ENCODE results near the gene MAP2K7.
A peak's percentile ranks its signal among the peaks of the same experiment; 100 is the strongest.
"Not testable (repeated sequence)": the region's sequence is repeated elsewhere in the genome, so short reads cannot be mapped to it uniquely, and the experiment has no call there.

MAP2K7 gene

GRCh38 chr19:7885818-7886217 is 17.9 kb upstream of the MAP2K7 start:
- TF ChIP-seq, protein P1, sequence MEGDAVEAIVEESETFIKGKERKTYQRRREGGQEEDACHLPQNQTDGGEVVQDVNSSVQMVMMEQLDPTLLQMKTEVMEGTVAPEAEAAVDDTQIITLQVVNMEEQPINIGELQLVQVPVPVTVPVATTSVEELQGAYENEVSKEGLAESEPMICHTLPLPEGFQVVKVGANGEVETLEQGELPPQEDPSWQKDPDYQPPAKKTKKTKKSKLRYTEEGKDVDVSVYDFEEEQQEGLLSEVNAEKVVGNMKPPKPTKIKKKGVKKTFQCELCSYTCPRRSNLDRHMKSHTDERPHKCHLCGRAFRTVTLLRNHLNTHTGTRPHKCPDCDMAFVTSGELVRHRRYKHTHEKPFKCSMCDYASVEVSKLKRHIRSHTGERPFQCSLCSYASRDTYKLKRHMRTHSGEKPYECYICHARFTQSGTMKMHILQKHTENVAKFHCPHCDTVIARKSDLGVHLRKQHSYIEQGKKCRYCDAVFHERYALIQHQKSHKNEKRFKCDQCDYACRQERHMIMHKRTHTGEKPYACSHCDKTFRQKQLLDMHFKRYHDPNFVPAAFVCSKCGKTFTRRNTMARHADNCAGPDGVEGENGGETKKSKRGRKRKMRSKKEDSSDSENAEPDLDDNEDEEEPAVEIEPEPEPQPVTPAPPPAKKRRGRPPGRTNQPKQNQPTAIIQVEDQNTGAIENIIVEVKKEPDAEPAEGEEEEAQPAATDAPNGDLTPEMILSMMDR (conservative IDR thresholded peaks at IDR 0.05): no peak
- H3K27ac ChIP-seq: no peak overlapping the region

- H3K27ac ChIP-seq: no peak overlapping the region
- TF ChIP-seq, protein P1 (conservative IDR thresholded peaks at IDR 0.05): no peak
These were observed 16.1 kb upstream of the MAP2K7 start for GRCh38 chr19:7887408-7888144.

DNA sequence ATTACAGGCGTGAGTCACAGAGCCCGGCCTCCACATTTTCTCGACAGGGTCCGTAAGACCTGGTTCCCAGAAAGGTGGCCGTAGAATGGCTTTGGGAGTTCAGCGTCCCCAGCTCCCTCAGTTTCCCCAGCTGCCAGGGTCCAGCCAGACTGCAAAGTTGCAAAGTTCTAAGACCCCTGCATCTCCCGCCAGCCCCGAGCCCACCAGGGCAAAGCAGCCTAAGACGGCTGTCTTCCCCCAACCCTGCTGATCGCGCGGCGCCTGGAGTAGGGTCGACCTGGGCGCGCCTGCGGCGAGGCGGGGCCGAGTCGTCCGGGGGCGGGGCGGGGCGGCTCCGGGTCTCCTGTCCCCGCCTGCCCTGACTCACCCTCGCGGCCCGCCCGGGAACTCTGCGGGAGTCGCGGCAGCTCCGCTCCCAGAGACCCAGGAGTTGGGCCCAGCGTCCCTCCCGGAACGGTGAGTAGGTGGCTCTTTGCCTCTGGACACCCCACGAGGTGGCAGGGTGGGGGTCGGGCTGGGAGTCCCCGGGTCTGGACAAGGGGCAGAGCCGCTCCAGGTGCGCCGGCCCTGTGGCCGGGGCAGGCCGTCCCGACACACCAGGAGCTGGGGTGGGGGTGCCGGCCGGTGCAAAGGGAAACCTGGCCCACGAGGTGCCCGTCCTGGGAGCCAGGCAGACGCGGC is 15.4 kb upstream of the MAP2K7 start, which contains the start of gene LRRC8E:
Gene LRRC8E, plus strand, starts transcription at position 366 of the 681 bp plus-strand sequence. CDS start 7,094 bp downstream, outside the sequence.
- peak within 1 kb of the TSS; percentile 21; the same call in 1 of the 2 replicates for H3K27ac ChIP-seq
- TF ChIP-seq, protein P1 (conservative IDR thresholded peaks at IDR 0.05): no peak

DNA sequence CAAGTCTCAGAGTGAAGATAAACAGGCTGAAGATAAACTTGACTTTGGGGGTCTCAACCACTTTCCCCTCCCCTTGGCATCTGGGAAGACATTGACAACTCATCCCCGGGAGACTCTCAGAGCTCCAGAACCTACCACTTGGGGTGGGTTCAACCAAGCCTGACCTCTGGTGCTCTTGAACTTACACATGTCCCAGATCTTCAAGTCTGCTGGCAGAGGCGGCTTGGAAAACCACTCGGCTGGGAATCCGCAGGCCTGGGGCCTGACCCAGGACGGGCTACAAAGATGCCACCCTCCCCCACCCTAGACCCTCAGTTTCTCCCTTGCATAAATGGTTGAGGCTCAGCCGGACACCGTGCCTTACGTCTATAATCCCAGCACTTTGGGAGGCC is 14.9 kb upstream of the MAP2K7 start:
- TF ChIP-seq, protein P1 (conservative IDR thresholded peaks at IDR 0.05): no peak
- peak overlapping the region; percentile 21; the same call in 1 of the 2 replicates for H3K27ac ChIP-seq

- H3K27ac ChIP-seq: not testable (repeated sequence)
These were observed 10.1 kb upstream of the MAP2K7 start for GRCh38 chr19:7893362-7894101.

DNA sequence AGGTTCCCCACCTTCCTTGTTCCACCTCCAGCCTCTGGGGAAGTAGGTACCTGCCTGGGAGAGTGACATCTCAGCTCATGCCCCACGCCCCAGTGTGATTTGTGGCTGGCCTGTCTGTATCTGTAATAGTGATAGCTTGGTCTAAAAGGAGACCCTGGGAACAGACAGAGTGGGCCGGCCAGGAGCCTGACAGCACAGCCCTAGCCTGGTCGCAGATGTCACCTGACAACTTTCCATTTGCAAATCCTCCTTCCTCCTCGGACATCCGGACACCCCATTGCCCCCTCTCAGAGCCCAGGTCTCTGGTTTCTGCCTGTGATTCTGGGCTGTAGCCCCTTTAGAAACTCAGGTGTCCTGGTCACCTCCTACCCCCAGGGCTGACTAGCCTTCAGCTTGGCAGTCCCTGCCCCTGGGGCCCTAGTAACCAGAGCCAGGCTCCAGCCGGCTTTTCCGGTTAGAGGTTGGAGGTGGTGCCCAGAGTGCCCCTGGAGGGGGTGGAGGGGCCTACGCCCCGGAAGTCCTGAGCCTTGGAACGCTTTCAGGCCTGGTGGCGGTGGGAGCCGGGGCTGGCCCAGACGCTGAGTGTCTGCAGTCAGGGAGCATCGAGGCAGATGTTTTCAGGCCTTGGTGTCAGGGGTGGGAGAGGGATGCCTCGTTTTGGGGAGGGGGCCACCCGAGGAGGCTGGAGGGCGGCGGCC is 8.9 kb upstream of the MAP2K7 start:
- TF ChIP-seq, protein P1 (conservative IDR thresholded peaks at IDR 0.05): no peak
- no peak overlapping the region for H3K27ac ChIP-seq

DNA sequence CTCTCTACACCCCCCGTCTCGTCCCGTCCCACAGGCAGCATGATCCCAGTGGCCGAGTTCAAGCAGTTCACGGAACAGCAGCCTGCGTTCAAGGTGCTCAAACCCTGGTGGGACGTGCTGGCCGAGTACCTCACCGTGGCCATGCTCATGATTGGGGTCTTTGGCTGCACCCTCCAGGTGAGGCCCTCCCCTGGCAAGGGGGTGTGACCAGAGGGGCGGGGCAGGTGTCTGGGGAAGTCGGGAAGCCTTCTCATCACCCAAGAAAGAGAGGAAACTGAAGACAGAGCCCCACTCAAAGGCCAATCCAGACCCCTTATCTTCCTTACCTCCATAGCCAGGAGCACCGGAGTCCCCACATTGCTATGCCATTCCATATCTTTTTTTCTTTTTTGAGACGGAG is 8.1 kb upstream of the MAP2K7 start:
- no peak overlapping the region for H3K27ac ChIP-seq
- TF ChIP-seq, protein P1 (conservative IDR thresholded peaks at IDR 0.05): no peak

Data from VCaP (cell line).